ENCODE measurements around the gene CHGA.

DNA sequence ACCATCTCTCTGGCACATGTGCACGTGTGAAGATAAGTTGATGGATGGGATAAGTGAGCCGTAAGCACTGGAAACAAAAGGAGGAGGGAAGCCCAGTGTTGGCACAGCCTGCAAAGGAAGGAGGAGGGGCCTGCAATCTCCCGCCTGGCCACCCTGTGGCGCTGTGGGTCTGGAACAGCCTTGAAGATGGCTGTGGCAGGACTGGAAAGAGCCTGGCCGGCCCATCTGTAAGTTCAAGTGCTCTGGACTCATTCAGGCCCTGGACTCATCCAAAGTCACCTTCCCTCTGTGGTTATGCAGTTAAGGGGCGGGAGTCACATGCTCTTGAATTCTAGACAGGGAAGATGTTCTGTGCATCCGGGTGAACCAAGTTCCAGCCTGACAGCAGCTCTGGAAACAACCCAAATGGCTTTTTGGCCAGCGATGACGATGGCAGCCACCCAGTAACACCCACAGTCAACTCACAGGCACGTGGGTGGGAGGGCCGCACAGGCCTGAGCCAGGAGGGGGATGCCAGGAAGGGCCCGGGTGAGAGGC lies 50.4 kb downstream of the CHGA start:
- TF ChIP-seq NFYB (CRISPR knock-in tag; conservative IDR thresholded peaks at IDR 0.05; ENCODE audit: low read depth) (no peak), CTCF (IDR thresholded peaks at IDR 0.05) (peak; percentile 90), MAX (CRISPR knock-in tag; IDR thresholded peaks at IDR 0.05) (no peak), ATF2 (CRISPR knock-in tag; IDR thresholded peaks at IDR 0.05; ENCODE audit: borderline replicate concordance, low read depth) (no peak), ATF1 (CRISPR knock-in tag; IDR thresholded peaks at IDR 0.05) (no peak), TEAD4 (CRISPR knock-in tag; IDR thresholded peaks at IDR 0.05) (no peak), ESRRA (CRISPR knock-in tag; IDR thresholded peaks at IDR 0.05; ENCODE audit: borderline replicate concordance) (no peak), KAT7 (CRISPR knock-in tag; IDR thresholded peaks at IDR 0.05; ENCODE audit: borderline replicate concordance) (no peak), ELF4 (CRISPR knock-in tag; IDR thresholded peaks at IDR 0.05; ENCODE audit: low read depth) (no peak), CBFB (CRISPR knock-in tag; IDR thresholded peaks at IDR 0.05; ENCODE audit: low read depth) (no peak)
- TF ChIP-seq, protein P1, sequence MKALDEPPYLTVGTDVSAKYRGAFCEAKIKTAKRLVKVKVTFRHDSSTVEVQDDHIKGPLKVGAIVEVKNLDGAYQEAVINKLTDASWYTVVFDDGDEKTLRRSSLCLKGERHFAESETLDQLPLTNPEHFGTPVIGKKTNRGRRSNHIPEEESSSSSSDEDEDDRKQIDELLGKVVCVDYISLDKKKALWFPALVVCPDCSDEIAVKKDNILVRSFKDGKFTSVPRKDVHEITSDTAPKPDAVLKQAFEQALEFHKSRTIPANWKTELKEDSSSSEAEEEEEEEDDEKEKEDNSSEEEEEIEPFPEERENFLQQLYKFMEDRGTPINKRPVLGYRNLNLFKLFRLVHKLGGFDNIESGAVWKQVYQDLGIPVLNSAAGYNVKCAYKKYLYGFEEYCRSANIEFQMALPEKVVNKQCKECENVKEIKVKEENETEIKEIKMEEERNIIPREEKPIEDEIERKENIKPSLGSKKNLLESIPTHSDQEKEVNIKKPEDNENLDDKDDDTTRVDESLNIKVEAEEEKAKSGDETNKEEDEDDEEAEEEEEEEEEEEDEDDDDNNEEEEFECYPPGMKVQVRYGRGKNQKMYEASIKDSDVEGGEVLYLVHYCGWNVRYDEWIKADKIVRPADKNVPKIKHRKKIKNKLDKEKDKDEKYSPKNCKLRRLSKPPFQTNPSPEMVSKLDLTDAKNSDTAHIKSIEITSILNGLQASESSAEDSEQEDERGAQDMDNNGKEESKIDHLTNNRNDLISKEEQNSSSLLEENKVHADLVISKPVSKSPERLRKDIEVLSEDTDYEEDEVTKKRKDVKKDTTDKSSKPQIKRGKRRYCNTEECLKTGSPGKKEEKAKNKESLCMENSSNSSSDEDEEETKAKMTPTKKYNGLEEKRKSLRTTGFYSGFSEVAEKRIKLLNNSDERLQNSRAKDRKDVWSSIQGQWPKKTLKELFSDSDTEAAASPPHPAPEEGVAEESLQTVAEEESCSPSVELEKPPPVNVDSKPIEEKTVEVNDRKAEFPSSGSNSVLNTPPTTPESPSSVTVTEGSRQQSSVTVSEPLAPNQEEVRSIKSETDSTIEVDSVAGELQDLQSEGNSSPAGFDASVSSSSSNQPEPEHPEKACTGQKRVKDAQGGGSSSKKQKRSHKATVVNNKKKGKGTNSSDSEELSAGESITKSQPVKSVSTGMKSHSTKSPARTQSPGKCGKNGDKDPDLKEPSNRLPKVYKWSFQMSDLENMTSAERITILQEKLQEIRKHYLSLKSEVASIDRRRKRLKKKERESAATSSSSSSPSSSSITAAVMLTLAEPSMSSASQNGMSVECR (CRISPR knock-in tag; IDR thresholded peaks at IDR 0.05; ENCODE audit: borderline replicate concordance), result no peak
- TF ChIP-seq, protein P2, sequence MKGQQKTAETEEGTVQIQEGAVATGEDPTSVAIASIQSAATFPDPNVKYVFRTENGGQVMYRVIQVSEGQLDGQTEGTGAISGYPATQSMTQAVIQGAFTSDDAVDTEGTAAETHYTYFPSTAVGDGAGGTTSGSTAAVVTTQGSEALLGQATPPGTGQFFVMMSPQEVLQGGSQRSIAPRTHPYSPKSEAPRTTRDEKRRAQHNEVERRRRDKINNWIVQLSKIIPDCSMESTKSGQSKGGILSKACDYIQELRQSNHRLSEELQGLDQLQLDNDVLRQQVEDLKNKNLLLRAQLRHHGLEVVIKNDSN (CRISPR knock-in tag; IDR thresholded peaks at IDR 0.05), result no peak
